ENCODE results near the gene ETFDH. TPM values are rescaled to one million over a fixed set of nuclear protein-coding genes. Genes with fewer than 3 reads are reported as not detected.
A peak's percentile ranks its signal among the peaks of the same experiment; 100 is the strongest.
"Not testable (repeated sequence)": the region's sequence is repeated elsewhere in the genome, so short reads cannot be mapped to it uniquely, and the experiment has no call there.

Gene ETFDH
- total RNA-seq, 2 experiments from 2014 or later, result 19.1 to 20.2 TPM

DNA sequence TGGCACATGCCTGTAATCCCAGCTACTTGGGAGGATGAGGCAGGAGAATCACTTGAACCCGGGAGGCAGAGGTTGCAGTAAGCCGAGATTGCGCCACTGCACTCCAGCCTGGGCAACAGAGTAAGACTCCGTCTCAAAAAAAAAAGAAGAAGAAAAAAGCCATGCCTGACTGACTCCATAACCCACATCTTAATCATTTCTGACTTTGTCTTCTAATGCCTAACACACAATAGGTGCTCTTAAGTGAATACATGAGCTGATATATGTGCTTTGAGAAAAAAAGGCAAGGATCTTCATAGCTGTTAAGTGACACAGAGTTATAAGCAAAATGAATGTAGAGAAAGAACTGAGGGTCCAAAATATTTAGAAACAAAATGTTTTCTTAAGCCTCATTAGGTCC lies 40.5 kb downstream of the ETFDH start:
- POLR2A ChIA-PET, result interaction anchor here (1.1 kb wide), 1 partner anchor 11 kb away, joined by 3 read pairs; the partner anchor contains the start of gene PPID
- not testable (repeated sequence) for ATAC-seq (ENCODE audit: low read depth); H3K4me3 Mint-ChIP-seq

GRCh38 chr4:158714937-158715336 lies 42.8 kb downstream of the ETFDH start:
- no peaks in the 10 kb centered on the region for H3K9me3 Mint-ChIP-seq
- H3K36me3 Mint-ChIP-seq, result peaks cover 59% of the 10 kb centered on the region
- no peak overlapping the region for H3K4me3 Mint-ChIP-seq
- H3K27ac Mint-ChIP-seq, result no peak overlapping the region
- ATAC-seq (ENCODE audit: low read depth), result no peak
- H3K4me1 Mint-ChIP-seq, result peaks cover 11% of the 10 kb centered on the region
- no peaks in the 10 kb centered on the region for H3K27me3 Mint-ChIP-seq
- POLR2A ChIA-PET, result no interaction called here
- DNase-seq, result no peak

More for the DNA sequence above, 40.5 kb downstream of the ETFDH start:
- not testable (repeated sequence) for H3K4me1 Mint-ChIP-seq, DNase-seq, H3K27ac Mint-ChIP-seq, H3K9me3 Mint-ChIP-seq, H3K27me3 Mint-ChIP-seq
- H3K36me3 Mint-ChIP-seq, result peaks cover 48% of the 10 kb centered on the region

DNA sequence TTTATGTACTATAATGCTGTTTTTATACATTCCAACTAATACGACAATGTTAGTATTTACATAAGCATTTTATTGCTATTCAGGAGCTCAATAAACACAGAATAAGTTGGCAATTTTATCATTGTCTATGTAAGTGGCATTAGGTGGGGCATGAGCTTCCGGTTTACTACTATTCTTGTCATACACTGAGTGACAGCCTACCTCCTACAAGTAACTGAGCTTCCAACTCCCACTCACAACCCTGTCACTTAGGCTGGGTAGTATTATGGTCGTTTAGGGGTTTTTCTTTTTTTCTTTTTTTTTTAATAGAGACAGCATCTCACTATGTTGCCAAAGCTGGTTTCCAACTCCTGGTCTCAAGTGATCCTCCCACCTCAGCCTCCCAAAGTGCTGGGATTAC lies 43.7 kb downstream of the ETFDH start:
- DNase-seq, result no peak
- Mint-ChIP-seq H3K4me3 (no peak overlapping the region), H3K4me1 (peaks cover 12% of the 10 kb centered on the region), H3K27ac (no peak overlapping the region), H3K27me3 (no peaks in the 10 kb centered on the region), H3K9me3 (no peaks in the 10 kb centered on the region), H3K36me3 (peaks cover 53% of the 10 kb centered on the region)
- POLR2A ChIA-PET, result no interaction called here
- no peak for ATAC-seq (ENCODE audit: low read depth)

DNA sequence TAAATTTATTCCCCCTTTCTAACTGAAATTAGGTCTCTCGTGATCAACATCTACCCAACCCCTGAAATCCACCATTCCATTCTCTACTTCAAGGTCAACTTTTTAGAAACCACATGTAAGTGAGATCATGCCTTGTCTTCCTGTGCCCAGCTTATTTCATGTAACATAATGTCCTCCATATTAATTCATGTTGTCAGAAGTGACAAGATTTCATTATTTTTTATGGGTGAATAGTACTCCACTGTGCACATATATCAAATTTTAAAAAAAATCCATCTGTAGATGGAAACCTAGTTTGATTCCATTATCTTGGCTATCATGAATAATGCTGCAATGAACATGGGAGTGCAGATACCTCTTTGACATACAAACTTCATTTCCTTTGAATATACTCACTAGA lies 49.6 kb downstream of the ETFDH start:
- peaks cover 29% of the 10 kb centered on the region for H3K36me3 Mint-ChIP-seq
- POLR2A ChIA-PET, result no interaction called here

DNA sequence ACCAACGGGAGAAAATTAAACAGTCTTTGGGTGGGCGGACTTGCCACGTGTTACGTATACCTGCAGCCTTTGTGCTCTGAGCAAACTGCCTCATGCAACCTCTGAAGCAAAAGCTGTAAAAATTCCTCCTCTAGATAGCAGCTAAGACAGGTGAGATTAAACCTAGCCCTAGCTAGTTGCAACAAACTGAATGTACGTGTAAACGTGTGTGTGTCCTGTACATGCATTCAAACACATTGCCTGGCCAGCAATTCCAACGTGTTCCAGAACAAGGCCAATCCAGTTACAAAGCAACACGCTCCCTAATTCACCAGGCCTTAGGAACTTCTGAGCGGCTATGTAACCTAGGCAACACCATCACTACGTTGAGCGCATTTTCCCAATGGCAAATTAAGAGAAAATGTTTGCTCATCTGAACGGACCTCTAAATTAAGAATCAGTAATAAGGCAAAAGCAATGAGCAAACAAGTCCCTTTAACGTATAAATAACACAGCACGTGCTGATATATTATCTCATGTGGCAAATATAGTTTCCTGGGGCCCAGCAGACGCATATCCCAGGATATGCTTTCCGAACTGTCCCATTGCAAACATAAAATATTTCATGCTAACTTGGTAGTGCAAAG lies 50.3 kb downstream of the ETFDH start:
- Mint-ChIP-seq H3K36me3 (peaks cover 27% of the 10 kb centered on the region), H3K4me1 (peaks cover 20% of the 10 kb centered on the region), H3K27me3 (no peaks in the 10 kb centered on the region), H3K27ac (peak overlapping the region; percentile 96), H3K9me3 (no peaks in the 10 kb centered on the region), H3K4me3 (peak overlapping the region; percentile 95)
- POLR2A ChIA-PET, result no interaction called here
- ATAC-seq (ENCODE audit: low read depth) (no peak), DNase-seq (no peak)

More for the DNA sequence above, 49.6 kb downstream of the ETFDH start:
- no peak overlapping the region for H3K27ac Mint-ChIP-seq
- peaks cover 20% of the 10 kb centered on the region for H3K4me1 Mint-ChIP-seq
- H3K27me3 Mint-ChIP-seq, result no peaks in the 10 kb centered on the region
- DNase-seq (no peak), ATAC-seq (ENCODE audit: low read depth) (no peak)
- peak overlapping the region; percentile 95 for H3K4me3 Mint-ChIP-seq
- no peaks in the 10 kb centered on the region for H3K9me3 Mint-ChIP-seq

DNA sequence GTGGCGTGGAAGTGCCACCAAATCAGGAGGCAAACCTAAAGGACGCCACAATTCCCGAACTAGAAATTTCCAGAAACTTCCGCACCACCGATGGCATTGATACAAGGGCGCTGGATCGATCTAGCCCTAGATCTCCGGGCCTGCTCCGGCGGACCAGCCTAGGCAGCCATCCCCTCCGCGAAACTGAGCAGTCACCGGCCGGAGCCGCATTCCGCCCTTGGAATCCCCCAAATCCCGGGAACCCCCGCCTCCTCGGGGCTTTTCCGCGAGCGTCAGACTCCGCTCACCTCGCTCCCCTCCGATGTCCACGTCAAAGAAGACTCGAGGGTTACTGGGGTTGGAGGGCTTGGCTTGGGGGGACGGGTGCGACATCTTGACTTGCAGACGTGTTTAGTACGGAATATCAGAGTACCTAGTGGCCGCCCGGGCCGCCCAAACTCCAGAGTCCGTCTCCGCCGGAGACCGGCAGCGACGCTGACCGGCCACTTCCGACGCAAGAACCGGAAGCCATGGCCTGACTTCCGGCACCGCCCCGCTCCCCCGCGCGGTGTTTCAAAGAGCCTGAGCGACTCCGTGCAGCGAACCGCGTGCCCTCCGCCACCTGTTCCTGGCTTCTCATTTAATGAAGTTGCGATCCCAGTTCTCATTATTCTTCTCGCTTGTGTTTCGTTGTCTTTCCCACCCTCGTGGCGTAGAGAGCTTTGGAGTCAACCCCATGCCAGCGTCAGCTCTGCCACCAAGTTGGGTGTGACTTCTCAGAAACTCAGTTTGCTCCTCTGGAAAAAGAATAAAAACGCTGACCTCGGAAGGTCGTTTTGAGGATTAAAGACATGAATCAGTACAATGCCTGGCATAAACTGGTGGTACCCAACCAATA lies 51.1 kb downstream of the ETFDH start, which contains the start of gene PPID:
Gene PPID (minus strand): TSS at position 480 of the 877 bp plus-strand sequence. CDS start 108 bp downstream, at position 372.
- peak; percentile 87 for DNase-seq
- Mint-ChIP-seq H3K36me3 (peaks cover 20% of the 10 kb centered on the region), H3K9me3 (no peaks in the 10 kb centered on the region), H3K4me3 (peak within 1 kb of the TSS; percentile 95), H3K27me3 (no peaks in the 10 kb centered on the region), H3K27ac (peak within 1 kb of the TSS; percentile 96), H3K4me1 (peaks cover 23% of the 10 kb centered on the region)
- POLR2A ChIA-PET, result interaction anchor here (0.7 kb wide), 1 partner anchor 10 kb away, joined by 3 read pairs; no protein-coding TSS in a partner anchor
- ATAC-seq (ENCODE audit: low read depth), result peak; percentile 92

DNA sequence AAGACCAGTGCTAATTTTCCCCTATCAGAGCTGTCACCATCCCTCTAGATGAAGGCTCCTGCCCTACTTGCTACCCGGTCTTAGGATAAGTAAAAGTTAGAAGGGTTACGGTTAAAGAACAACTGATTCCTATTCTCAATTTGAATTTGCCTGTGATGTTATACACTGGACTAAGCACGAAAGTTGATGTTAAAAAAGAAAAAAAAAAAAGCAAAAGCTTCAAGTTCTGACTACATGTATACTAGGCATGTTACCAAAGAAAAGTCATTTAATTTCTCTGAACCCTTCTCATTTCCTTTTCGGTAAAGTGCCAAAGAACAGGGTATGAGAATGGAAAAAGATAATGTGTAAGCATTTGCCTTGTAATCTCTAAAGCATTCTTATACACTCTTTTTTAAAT lies 52.5 kb downstream of the ETFDH start:
- Mint-ChIP-seq H3K36me3 (peaks cover 13% of the 10 kb centered on the region), H3K4me1 (peaks cover 23% of the 10 kb centered on the region), H3K27me3 (no peaks in the 10 kb centered on the region), H3K9me3 (no peaks in the 10 kb centered on the region), H3K27ac (no peak overlapping the region), H3K4me3 (no peak overlapping the region)
- ATAC-seq (ENCODE audit: low read depth), result no peak
- DNase-seq, result no peak
- POLR2A ChIA-PET, result interaction anchor here (1.0 kb wide), 1 partner anchor 44 kb away, joined by 4 read pairs; the partner anchor contains the start of gene FNIP2

DNA sequence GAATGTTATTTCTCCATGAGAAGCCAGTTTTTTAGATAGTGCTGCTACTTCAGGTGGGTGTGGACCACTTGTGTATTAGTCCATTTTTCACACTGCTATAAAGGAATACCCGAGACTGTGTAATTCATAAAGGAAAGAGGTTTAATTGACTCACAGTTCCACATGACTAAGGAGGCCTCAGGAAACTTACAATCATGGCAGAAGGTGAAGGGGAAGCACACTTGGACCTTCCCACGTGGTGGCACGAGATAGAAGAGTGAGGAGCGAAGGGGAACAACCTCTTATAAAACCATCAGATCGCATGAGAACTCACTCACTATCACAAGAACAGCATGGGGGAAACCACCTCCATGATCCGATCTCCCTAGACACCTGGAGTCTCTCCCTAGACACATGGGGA lies 54.5 kb downstream of the ETFDH start:
- Mint-ChIP-seq H3K4me3 (no peak overlapping the region), H3K9me3 (no peaks in the 10 kb centered on the region), H3K27ac (no peak overlapping the region), H3K4me1 (peaks cover 18% of the 10 kb centered on the region), H3K36me3 (peaks cover 2% of the 10 kb centered on the region), H3K27me3 (peaks cover 7% of the 10 kb centered on the region)
- ATAC-seq (ENCODE audit: low read depth) (no peak), DNase-seq (no peak)
- POLR2A ChIA-PET, result no interaction called here

- Mint-ChIP-seq H3K27me3 (peaks cover 14% of the 10 kb centered on the region), H3K4me1 (peaks cover 13% of the 10 kb centered on the region), H3K27ac (no peak overlapping the region), H3K36me3 (no peaks in the 10 kb centered on the region), H3K9me3 (no peaks in the 10 kb centered on the region), H3K4me3 (peak overlapping the region; percentile 7)
- DNase-seq (no peak), ATAC-seq (ENCODE audit: low read depth) (no peak)
- POLR2A ChIA-PET, result no interaction called here
These were observed 56.1 kb downstream of the ETFDH start for GRCh38 chr4:158728236-158728635.

DNA sequence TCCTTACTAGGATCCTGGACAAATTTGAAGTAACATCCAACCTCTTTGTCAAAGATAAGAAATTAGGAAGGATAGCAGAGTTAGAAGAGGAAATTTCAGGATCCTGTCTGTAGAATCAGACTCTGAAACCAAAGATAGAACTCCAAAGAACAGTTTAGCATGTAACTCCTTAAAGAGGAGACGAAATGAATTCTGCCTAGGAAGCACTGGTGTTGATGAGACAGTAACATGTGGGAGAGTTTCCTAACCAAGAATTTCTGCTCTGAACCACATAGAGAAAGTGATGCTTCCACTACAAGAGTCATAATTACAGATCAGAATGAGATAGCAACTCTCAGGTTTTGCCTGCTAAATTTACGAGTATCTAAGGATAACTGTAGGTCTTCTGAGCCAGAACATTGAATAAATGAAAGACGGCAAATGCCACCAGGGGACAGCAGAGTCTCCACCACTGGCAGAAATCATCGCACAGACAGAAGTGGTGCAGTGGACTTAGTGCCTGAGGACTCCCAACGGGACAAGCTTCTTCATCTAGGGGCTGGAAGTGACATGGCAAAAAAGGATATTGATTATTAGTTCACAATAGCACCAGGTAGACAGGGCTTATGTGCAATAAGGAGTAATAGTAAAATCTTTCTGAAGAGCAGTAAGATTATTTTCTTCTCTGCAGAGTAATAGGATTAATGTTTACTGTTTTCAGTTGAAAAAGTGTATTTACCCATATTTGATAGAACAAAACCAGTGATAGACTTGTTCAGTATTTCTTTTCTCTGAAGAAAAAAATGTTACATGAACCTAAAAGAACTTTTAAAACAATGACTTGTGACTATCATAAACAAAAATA lies 57.8 kb downstream of the ETFDH start:
- no peaks in the 10 kb centered on the region for H3K36me3 Mint-ChIP-seq
- H3K27ac Mint-ChIP-seq, result no peak overlapping the region
- H3K9me3 Mint-ChIP-seq, result no peaks in the 10 kb centered on the region
- peaks cover 13% of the 10 kb centered on the region for H3K4me1 Mint-ChIP-seq
- peaks cover 16% of the 10 kb centered on the region for H3K27me3 Mint-ChIP-seq
- POLR2A ChIA-PET, result no interaction called here
- H3K4me3 Mint-ChIP-seq, result no peak overlapping the region
- peak; percentile 37 for DNase-seq
- ATAC-seq (ENCODE audit: low read depth), result peak; percentile 89

GRCh38 chr4:158738866-158739265 lies 66.8 kb downstream of the ETFDH start:
- POLR2A ChIA-PET, result no interaction called here
- Mint-ChIP-seq H3K27ac (no peak overlapping the region), H3K27me3 (peaks cover 7% of the 10 kb centered on the region), H3K4me3 (no peak overlapping the region), H3K36me3 (no peaks in the 10 kb centered on the region), H3K4me1 (no peaks in the 10 kb centered on the region), H3K9me3 (no peaks in the 10 kb centered on the region)
- DNase-seq, result no peak
- ATAC-seq (ENCODE audit: low read depth), result no peak

- POLR2A ChIA-PET, result no interaction called here
- H3K27me3 Mint-ChIP-seq, result peaks cover 5% of the 10 kb centered on the region
- H3K4me3 Mint-ChIP-seq, result no peak overlapping the region
- ATAC-seq (ENCODE audit: low read depth) (no peak), DNase-seq (no peak)
- H3K27ac Mint-ChIP-seq, result no peak overlapping the region
- H3K9me3 Mint-ChIP-seq, result no peaks in the 10 kb centered on the region
- H3K36me3 Mint-ChIP-seq, result no peaks in the 10 kb centered on the region
- no peaks in the 10 kb centered on the region for H3K4me1 Mint-ChIP-seq
These were observed 67.5 kb downstream of the ETFDH start for GRCh38 chr4:158739600-158739999.

DNA sequence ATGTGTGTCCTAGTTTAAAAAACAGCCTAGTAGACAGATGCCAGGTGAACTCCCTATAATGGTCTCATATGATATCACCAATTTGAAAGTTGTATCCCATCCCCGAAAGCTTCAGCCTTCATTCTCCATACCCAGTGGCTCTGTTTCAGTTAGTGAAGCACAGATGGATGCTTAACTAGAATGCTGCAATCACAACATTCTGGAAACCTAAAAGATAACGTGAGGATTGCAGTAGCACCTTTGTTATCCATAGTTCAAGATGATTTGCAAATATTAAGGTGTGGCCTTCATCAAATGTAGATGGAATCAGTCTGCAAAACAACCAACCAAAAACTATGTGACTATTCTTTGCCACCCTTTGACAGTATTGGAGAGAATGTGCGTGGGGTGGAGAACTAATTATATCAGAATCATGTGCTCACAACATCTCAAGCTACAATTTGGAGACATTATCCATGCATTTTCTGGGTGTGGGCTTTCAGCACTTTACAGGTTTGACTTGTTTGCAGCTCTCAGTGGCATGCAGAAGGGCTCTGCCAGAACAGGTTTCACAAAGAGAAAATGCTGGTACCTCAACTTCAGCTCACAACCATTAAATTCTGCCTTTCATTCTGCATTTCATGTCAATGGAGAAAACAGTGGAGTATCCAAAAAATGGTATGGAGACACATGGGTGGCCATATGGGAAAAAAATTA lies 69.4 kb downstream of the ETFDH start:
- ATAC-seq (ENCODE audit: low read depth) (no peak), DNase-seq (no peak)
- Mint-ChIP-seq H3K4me3 (no peak overlapping the region), H3K4me1 (no peaks in the 10 kb centered on the region), H3K27me3 (peaks cover 4% of the 10 kb centered on the region), H3K36me3 (no peaks in the 10 kb centered on the region), H3K27ac (no peak overlapping the region), H3K9me3 (no peaks in the 10 kb centered on the region)
- POLR2A ChIA-PET, result no interaction called here
